Measurements from ENCODE around the gene KCNE4. TPM values are rescaled to one million over a fixed set of nuclear protein-coding genes. Genes with fewer than 3 reads are reported as not detected.
A peak's percentile ranks its signal among the peaks of the same experiment; 100 is the strongest.

Gene KCNE4
- total and polyA plus RNA-seq, 8 donors: 2.4 to 5.9 (median 4.4) TPM

- no peak for DNase-seq
- Histone ChIP-seq H3K27me3 (no peaks in the 10 kb centered on the region), H3K36me3 (no peaks in the 10 kb centered on the region), H3K9me3 (no peaks in the 10 kb centered on the region), H3K27ac (no peak overlapping the region), H3K4me3 (no peak overlapping the region), H3K4me1 (no peaks in the 10 kb centered on the region)
- ATAC-seq: no peak
- intact Hi-C loops (cut with DNase I): no loop called here
- no peak for TF ChIP-seq CTCF (IDR thresholded peaks at IDR 0.05)
These were observed 47.6 kb downstream of the KCNE4 start for GRCh38 chr2:223099561-223099960.

DNA sequence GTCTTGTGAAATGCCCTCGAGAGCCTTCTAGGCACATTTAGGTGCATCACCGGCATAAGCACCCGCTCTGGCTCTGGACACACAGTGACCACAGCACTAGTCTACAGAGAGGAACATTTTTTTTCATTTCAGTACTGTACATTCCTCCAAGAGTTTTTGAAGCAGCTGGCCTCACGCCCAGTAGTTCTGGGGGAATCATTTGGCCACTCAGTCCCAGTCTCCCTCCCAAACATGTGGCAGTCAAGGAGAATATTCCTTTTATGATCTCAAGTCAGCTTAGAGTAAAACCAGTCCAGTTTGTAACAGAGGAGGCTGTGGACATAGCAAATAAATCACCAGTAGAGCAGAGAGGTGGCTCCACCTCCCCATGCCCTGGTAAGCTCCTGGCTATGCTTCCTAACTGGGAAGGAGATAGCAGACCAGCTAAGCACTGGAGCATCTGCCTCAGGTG lies 48.1 kb downstream of the KCNE4 start:
- DNase-seq: peak in 3 of 4 donors; percentile 60 to 82 (median 67)
- peak; percentile 73 for ATAC-seq
- no peaks in the 10 kb centered on the region for H3K9me3 ChIP-seq
- no peak overlapping the region for H3K4me3 ChIP-seq
- H3K27ac ChIP-seq: peak overlapping the region in 1 of 2 donors; percentile 3
- H3K27me3 ChIP-seq: no peaks in the 10 kb centered on the region
- no peaks in the 10 kb centered on the region for H3K36me3 ChIP-seq
- H3K4me1 ChIP-seq: no peaks in the 10 kb centered on the region
- intact Hi-C loops (cut with DNase I): no loop called here
- TF ChIP-seq CTCF (IDR thresholded peaks at IDR 0.05): no peak

DNA sequence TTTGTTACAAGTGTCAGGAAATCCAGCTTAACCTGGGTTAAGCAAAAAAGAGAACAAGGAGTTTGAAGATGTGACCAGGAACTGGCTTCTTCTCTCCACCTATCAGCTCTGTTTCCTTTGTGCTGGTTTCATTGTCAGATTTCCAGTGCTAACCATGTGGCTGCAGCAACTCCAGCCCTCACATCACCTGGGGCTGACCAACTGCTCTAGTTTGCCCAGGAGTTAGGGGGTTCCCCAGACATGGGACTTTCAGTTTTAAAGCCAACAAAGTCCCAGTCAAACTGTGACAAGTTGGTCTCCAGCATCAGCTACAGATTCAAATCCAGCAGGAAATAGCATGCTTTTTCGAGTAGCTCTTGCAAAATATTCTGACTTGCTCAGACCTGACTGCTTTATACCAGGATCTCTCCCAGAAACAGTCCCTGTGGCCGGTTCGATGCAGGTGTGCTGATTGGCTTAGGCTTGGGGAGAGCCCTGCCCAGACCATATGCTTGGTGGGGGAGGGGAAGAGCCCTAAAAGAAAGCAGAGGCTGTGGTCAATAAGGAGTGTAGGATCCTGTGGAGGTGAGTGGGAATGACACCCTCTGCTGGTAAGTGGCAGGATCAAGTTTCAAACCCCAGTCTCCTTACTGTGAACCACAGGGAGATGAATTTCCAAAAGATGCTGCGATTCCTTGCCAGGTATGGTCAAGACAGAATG lies 49.5 kb downstream of the KCNE4 start:
- DNase-seq (no peak), ATAC-seq (peak; percentile 80)
- no peaks in the 10 kb centered on the region for H3K9me3 ChIP-seq
- peak in 1 of 2 donors; percentile 22 for TF ChIP-seq CTCF (IDR thresholded peaks at IDR 0.05)
- intact Hi-C loops (cut with DNase I): no loop called here
- H3K4me1 ChIP-seq: no peaks in the 10 kb centered on the region
- H3K27me3 ChIP-seq: no peaks in the 10 kb centered on the region
- H3K27ac ChIP-seq: no peak overlapping the region
- H3K4me3 ChIP-seq: no peak overlapping the region
- no peaks in the 10 kb centered on the region for H3K36me3 ChIP-seq

GRCh38 chr2:223102040-223102400 lies 50.0 kb downstream of the KCNE4 start:
- DNase-seq (no peak), ATAC-seq (no peak)
- H3K9me3 ChIP-seq: no peaks in the 10 kb centered on the region
- intact Hi-C loops (cut with DNase I): no loop called here
- H3K4me1 ChIP-seq: no peaks in the 10 kb centered on the region
- no peaks in the 10 kb centered on the region for H3K27me3 ChIP-seq
- no peak overlapping the region for H3K4me3 ChIP-seq
- TF ChIP-seq CTCF (IDR thresholded peaks at IDR 0.05): no peak
- H3K36me3 ChIP-seq: no peaks in the 10 kb centered on the region
- H3K27ac ChIP-seq: no peak overlapping the region

GRCh38 chr2:223102450-223102849 lies 50.5 kb downstream of the KCNE4 start:
- DNase-seq (no peak), ATAC-seq (no peak)
- no peaks in the 10 kb centered on the region for H3K36me3 ChIP-seq
- H3K27ac ChIP-seq: no peak overlapping the region
- H3K9me3 ChIP-seq: no peaks in the 10 kb centered on the region
- H3K27me3 ChIP-seq: no peaks in the 10 kb centered on the region
- intact Hi-C loops (cut with DNase I): no loop called here
- no peak overlapping the region for H3K4me3 ChIP-seq
- no peak for TF ChIP-seq CTCF (IDR thresholded peaks at IDR 0.05)
- H3K4me1 ChIP-seq: no peaks in the 10 kb centered on the region
